ENCODE results near the gene FXN.
"Not testable (repeated sequence)": the region's sequence is repeated elsewhere in the genome, so short reads cannot be mapped to it uniquely, and the experiment has no call there.

GRCh38 chr9:69103348-69103996 lies 67.9 kb downstream of the FXN start:
- not testable (repeated sequence) for TF ChIP-seq CTCF (IDR thresholded peaks at IDR 0.05; ENCODE audit: insufficient read depth, low read length, poor library complexity, severe bottlenecking); EZH2phosphoT487 (conservative IDR thresholded peaks at IDR 0.05; ENCODE audit: low read length)
